Measurements from ENCODE around the gene CFL2.

The CFL2 gene

GRCh38 chr14:34668111-34668510, 46.3 kb downstream of the CFL2 start:
- no peak for DNase-seq

- no peak for DNase-seq
Measured at GRCh38 chr14:34667007-34667406, 47.4 kb downstream of the CFL2 start.

DNA sequence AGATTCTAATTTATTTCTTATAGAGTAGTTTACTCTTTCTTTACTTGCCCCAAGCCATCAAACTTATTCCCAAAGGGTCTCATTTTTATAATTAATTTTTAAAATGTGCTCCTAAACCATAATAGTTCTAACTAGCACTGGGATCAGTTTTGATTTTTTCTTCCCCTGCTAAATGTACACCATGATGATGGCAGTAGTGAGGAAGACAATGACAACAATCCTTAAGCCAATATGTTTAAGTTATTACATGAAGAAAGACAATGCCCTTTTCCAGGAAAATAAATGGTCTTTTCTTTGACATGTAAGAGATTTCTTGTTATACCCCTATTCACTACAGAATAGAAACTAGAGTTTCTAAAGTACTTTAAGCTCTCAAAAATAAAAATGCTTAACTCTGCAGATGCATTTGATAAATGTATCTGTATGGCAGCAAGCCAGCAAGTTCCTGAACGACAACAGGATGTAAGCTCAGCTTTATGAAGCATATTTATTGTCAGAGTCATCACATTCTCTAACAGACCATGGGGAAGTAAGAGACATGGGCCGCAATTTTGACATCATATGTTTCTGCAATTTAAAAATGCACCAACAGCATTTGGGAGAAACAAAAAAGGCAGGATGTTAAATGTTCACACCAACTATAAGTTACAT, 48.5 kb downstream of the CFL2 start:
- DNase-seq, result peak; percentile 64

GRCh38 chr14:34662561-34663088, 51.8 kb downstream of the CFL2 start:
- no peak for DNase-seq

DNA sequence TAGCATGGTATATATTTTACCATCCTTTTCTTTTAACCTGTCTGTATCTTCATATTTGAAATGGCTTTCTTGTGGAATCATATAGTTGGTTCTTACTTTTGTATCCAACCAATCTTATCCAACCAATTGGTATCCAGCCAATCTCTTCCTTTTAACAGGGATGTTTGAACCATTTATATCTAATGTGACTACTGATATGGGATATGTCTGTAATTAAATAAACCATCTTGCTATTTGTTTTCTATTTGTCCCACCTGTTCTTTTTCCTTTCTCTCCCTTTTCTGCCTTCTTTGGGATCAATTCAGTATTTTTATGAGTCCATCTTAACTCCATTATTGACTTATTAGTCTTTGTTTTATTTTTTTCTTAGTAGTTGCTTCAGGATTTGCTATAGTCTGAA, 53.6 kb downstream of the CFL2 start:
- DNase-seq, result no peak

All from CD4-positive, alpha-beta T cell treated with Interleukin-17A for 4 hours (primary cell).